Thyroid gland (tissue), 4 donors: Measurements from ENCODE around the gene YTHDF1.

Source experiments
- CTCF ChIP-seq, 6 experiments: fragments of 200-600 bp in 3 of 6; fragments of 450-650 bp in 3 of 6; sonication (generic) in 3 of 6; IDR thresholded peaks; one replicate each; pipeline ENCODE4 v1.5.1; 2016 to 2019; ENCODE audit warnings: antibody characterized with exemption in 6 of 6, mild to moderate bottlenecking in 2 of 6, inconsistent platforms in 1 of 6, moderate library complexity in 1 of 6
- POLR2A ChIP-seq, 2 donors: fragments of 450-650 bp; IDR thresholded peaks; one replicate each; pipeline ENCODE4 v1.6.1; 2017; ENCODE audit warnings: antibody characterized with exemption in 2 of 2, mild to moderate bottlenecking in 2 of 2, moderate library complexity in 1 of 2

DNA sequence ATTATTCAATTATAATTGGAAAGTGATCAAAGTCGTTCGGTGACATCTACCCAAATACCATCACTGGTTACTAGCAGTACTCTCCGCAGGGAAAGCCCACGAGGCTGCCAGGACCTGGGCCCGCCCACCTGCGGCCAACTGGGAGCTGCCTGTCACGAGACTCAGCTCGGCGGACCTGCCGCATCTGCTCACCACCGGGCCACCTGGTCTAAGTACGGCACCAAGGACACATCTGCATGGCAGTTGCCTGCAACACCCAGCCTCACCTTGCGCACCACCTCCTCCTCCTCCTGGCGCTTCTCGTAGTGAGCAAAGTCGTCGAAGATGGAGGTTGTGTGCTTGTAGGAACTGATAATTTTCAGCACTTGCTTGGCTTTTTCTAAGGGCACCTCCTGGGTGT lies 13.9 kb downstream of the YTHDF1 start:
- TF ChIP-seq CTCF (IDR thresholded peaks at IDR 0.05) (no peak), POLR2A (IDR thresholded peaks at IDR 0.05) (no peak)
